ENCODE results near the gene MOV10. TPM values are rescaled to one million over a fixed set of nuclear protein-coding genes. Genes with fewer than 3 reads are reported as not detected.

MOV10 gene
- total and polyA plus RNA-seq, 2 of the 8 experiments (the other 6 are each of a cell fraction or from before 2014, with no cell fraction given): 57.3 to 109 TPM

DNA sequence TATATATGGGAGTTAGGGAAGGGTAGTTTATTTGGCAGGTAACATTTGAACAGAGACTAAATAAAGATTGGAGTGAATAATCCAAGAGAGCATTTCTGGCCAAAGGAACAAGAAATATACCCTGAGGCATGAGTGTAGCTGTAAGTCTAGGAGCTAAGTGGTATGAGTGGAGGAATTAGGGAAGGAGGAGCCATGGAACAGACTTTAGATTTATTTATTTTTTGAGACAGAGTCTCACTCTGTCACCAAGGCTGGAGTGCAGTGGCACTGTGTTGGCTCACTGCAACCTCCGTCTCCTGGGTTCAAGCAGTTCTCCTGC lies 36.4 kb upstream of the MOV10 start:
- H4K91ac ChIP-seq (replicated peaks; ENCODE audit: insufficient read length, low read length): no peak overlapping the region
- H3K4me3 ChIP-seq (ENCODE audit: extremely low read depth in 1 of 4, insufficient read depth in 2 of 4, low read depth in 3 of 4, low read length in 4 of 4): no peak overlapping the region
- H4K20me1 ChIP-seq (replicated peaks in 1 of 2; ENCODE audit: control insufficient read depth in 1 of 2, insufficient read depth in 2 of 2, low read length in 2 of 2): peaks cover 1 to 7% of the 10 kb centered on the region in 2 experiments
- no peak overlapping the region for H2BK15ac ChIP-seq (ENCODE audit: low read length)
- no peaks in the 10 kb centered on the region for H3K9me3 ChIP-seq (ENCODE audit: insufficient read depth in 2 of 2, low read depth in 1 of 2, low read length in 1 of 2)
- H3K56ac ChIP-seq (replicated peaks; ENCODE audit: insufficient read length, low read depth, low read length): no peak overlapping the region
- no peaks in the 10 kb centered on the region; the same call in 1 of the 2 replicates for H3K79me1 ChIP-seq (ENCODE audit: low read depth, low read length)
- no peaks in the 10 kb centered on the region for H3K4me1 ChIP-seq (replicated peaks in 1 of 4; ENCODE audit: control insufficient read depth in 3 of 4, insufficient read depth in 4 of 4, low read length in 3 of 4)
- H4K8ac ChIP-seq (ENCODE audit: extremely low read depth, insufficient read depth, low read length): no peak overlapping the region
- no peak overlapping the region for H2BK120ac ChIP-seq (replicated peaks; ENCODE audit: low read depth, low read length)
- no peak overlapping the region for H2BK20ac ChIP-seq (ENCODE audit: low read length)
- no peak overlapping the region for H2AK5ac ChIP-seq (ENCODE audit: low read depth, low read length)
- peaks cover 0 to 4% (median 0%) of the 10 kb centered on the region in 4 experiments; a peak in 2 of 8 replicates for H3K36me3 ChIP-seq (ENCODE audit: control insufficient read depth in 2 of 4, insufficient read depth in 4 of 4, low read length in 3 of 4)
- peaks cover 5 to 80% of the 10 kb centered on the region in 2 experiments; a peak in 3 of 4 replicates for H3K79me2 ChIP-seq (ENCODE audit: control insufficient read depth in 1 of 2, insufficient read depth in 2 of 2, low read length in 2 of 2)
- H3K23me2 ChIP-seq (ENCODE audit: low read depth, low read length): no peaks in the 10 kb centered on the region
- DNase-seq (ENCODE audit: low read depth in 1 of 2, low spot score in 2 of 2) (no peak), FAIRE-seq (no peak)
- no peak overlapping the region for H3K4me2 ChIP-seq (ENCODE audit: insufficient read depth in 1 of 2, low read depth in 2 of 2, low read length in 2 of 2)
- H3K18ac ChIP-seq (ENCODE audit: extremely low read depth, low read length): no peak overlapping the region
- H3K27me3 ChIP-seq (replicated peaks in 1 of 4; ENCODE audit: control insufficient read depth in 3 of 4, extremely low read depth in 1 of 4, insufficient read depth in 3 of 4, low read length in 3 of 4): no peaks in the 10 kb centered on the region
- no peak overlapping the region for H2AFZ ChIP-seq (ENCODE audit: low read length)
- H3K4ac ChIP-seq (replicated peaks; ENCODE audit: insufficient read length, low read depth, low read length): no peak overlapping the region
- WGBS, 2 experiments (ENCODE audit: extremely low coverage in 1 of 2, insufficient coverage in 1 of 2, insufficient read length in 1 of 2, insufficient replicate concordance in 2 of 2, low coverage in 1 of 2, low lambda C conversion rate in 2 of 2, missing lambda C conversion rate in 1 of 2): 86% methylated on average over 1 of the region's 1 CpG; no CpG with 5 or more reads in 1 of the 2 experiments
- no peak overlapping the region for H4K5ac ChIP-seq (ENCODE audit: insufficient read length, low read depth, low read length)
- H2BK5ac ChIP-seq (ENCODE audit: low read depth, low read length): no peak overlapping the region
- no peak overlapping the region for H3K9ac ChIP-seq (replicated peaks in 1 of 4; ENCODE audit: extremely low read depth in 1 of 4, low read depth in 3 of 4, low read length in 3 of 4)
- ChIA-PET CTCF (ENCODE audit: partially characterized antibody) (interaction anchor here (0.9 to 1.9 kb wide), 3 partner anchors 9 to 96 kb away, joined by 3 to 5 read pairs (median 5); no protein-coding TSS in a partner anchor), POLR2A (ENCODE audit: partially characterized antibody) (interaction anchor here (1.3 to 1.5 kb wide), 2 partner anchors 9 to 37 kb away, joined by 3 to 5 read pairs; partner anchors contain the start of gene MOV10)
- H3K27ac ChIP-seq (ENCODE audit: low read depth, low read length): no peak overlapping the region
- no peak overlapping the region for H2BK12ac ChIP-seq (ENCODE audit: low read depth, low read length)
- H3K14ac ChIP-seq (ENCODE audit: insufficient read length): no peak overlapping the region
- no peak overlapping the region for H3K23ac ChIP-seq (ENCODE audit: insufficient read length)
- TF ChIP-seq ZNF274 (IDR thresholded peaks at IDR 0.05; ENCODE audit: borderline replicate concordance, extremely low read depth, low read length): no peak
- no peak for TF ChIP-seq HDAC6 (IDR thresholded peaks at IDR 0.05; ENCODE audit: low read depth, low read length)
- no peak for TF ChIP-seq EGR1 (IDR thresholded peaks at IDR 0.05; ENCODE audit: borderline replicate concordance, low read depth, low read length)
- TF ChIP-seq, protein P1, sequence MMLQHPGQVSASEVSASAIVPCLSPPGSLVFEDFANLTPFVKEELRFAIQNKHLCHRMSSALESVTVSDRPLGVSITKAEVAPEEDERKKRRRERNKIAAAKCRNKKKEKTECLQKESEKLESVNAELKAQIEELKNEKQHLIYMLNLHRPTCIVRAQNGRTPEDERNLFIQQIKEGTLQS (IDR thresholded peaks at IDR 0.05; ENCODE audit: insufficient read depth, low read depth, low read length): no peak
- TF ChIP-seq, protein P2, sequence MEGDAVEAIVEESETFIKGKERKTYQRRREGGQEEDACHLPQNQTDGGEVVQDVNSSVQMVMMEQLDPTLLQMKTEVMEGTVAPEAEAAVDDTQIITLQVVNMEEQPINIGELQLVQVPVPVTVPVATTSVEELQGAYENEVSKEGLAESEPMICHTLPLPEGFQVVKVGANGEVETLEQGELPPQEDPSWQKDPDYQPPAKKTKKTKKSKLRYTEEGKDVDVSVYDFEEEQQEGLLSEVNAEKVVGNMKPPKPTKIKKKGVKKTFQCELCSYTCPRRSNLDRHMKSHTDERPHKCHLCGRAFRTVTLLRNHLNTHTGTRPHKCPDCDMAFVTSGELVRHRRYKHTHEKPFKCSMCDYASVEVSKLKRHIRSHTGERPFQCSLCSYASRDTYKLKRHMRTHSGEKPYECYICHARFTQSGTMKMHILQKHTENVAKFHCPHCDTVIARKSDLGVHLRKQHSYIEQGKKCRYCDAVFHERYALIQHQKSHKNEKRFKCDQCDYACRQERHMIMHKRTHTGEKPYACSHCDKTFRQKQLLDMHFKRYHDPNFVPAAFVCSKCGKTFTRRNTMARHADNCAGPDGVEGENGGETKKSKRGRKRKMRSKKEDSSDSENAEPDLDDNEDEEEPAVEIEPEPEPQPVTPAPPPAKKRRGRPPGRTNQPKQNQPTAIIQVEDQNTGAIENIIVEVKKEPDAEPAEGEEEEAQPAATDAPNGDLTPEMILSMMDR (IDR thresholded peaks at IDR 0.05; ENCODE audit: control extremely low read depth in 1 of 3, insufficient read depth in 1 of 3, low read depth in 1 of 3, low read length in 3 of 3): no peak
- TF ChIP-seq RXRA (IDR thresholded peaks at IDR 0.05; ENCODE audit: insufficient read depth, low read depth, low read length): no peak
- no peak for TF ChIP-seq CHD2 (IDR thresholded peaks at IDR 0.05; ENCODE audit: low read length)
- TF ChIP-seq RFX5 (IDR thresholded peaks at IDR 0.05; ENCODE audit: borderline replicate concordance, low read depth, low read length): no peak
- TF ChIP-seq CBX8 (IDR thresholded peaks at IDR 0.05; ENCODE audit: borderline replicate concordance, low read depth, low read length): no peak
- TF ChIP-seq KDM4A (IDR thresholded peaks at IDR 0.05; ENCODE audit: low read depth, low read length, severe bottlenecking): no peak
- no peak for TF ChIP-seq CEBPB (IDR thresholded peaks at IDR 0.05; ENCODE audit: low read depth, low read length)
